GM21447 (cell line): ENCODE results near the gene DYRK1B.
A peak's percentile ranks its signal among the peaks of the same experiment; 100 is the strongest.
"Not testable (repeated sequence)": the region's sequence is repeated elsewhere in the genome, so short reads cannot be mapped to it uniquely, and the experiment has no call there.

Source experiments
- ATAC-seq: cut with Tn5 transposase; IDR thresholded peaks from one replicate; pipeline ENCODE4 v1.9.1; 2021; ENCODE audit not compliant: unreplicated experiment

The DYRK1B gene

DNA sequence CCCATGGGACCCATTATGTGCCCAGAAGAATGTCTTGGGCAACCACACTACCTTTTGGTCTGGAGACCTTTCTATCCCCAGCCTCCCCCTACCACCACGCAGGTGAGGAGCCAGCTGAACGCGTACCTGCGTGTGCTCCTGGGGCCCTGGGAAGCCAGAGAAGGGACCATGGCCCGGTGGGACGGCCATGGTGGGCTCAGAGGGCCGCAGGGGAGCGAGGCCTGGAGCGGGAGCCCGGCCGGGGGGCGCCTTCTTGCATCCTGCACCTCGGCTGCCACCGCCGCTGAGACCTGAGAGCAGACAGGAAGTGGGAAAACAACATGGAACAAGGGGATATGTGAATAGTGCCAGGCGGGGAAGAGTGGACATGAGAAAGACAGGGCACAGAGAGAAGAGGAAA, 2.3 kb downstream of the DYRK1B start:
- ATAC-seq: no peak

DNA sequence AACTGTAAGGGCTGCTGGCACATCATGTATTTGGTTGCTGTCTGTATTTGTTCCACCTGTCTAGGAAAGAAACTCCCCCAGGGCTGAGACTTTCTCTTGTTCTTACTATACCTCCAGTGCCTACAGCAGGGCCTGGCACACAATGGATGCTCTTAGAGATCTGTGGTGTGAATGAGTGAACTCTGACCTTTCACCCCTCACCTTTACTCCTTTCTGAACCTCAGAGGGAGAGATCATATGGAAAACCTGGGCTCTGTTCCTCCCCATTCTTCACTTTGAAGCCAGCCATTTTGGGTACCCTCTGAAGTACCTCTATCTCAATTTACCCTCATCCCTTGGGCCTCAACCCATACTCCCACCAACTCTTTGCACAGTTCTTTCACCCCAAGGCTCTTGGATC, 3.1 kb downstream of the DYRK1B start:
- no peak for ATAC-seq

DNA sequence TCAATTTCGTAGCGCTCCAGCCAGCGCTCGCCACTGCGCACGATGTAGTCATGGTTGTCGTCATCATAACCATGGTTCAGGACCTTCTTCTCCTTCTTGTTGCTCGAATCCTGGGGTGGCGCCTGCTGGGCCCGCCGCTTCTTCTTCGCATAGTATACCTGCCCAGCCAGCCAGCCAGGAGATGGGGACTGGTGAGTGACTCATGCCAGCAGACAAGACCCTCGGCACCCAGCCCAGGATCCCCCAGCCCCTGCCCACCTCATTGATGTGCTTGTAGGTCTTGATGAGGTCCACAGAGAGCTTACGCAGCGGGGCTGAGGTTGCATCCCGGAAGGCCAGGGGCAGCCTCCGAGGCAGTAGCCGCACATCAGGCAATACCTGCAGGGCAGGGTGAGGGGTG, 3.6 kb downstream of the DYRK1B start:
- ATAC-seq: no peak

DNA sequence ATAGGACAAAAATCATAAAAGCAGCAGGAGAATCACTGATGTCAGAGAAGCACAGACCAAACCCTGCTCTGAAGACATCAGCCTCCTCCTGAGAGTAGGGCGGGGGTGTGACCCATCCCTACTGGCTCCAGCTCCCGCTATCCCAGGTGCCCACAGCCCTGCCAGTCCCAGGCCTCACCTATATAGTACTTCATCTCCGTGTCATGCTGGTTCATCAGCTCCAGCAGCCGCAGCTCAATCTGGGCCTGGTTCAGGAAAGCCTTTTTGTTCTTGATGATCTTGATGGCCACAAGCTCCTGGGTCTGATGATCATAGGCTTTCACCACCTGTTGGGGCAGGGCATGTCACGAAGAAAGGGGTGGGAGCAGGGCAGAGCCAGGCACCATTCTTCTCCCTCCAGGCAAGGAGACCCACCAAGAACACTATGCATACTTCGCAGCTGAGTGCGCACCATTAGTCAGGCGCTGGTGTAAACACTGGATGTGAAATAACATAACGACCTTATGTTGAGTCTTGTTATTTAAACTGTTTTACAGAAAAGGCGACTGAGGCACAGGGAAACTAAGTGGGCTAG, 4.2 kb downstream of the DYRK1B start:
- ATAC-seq: no peak

DNA sequence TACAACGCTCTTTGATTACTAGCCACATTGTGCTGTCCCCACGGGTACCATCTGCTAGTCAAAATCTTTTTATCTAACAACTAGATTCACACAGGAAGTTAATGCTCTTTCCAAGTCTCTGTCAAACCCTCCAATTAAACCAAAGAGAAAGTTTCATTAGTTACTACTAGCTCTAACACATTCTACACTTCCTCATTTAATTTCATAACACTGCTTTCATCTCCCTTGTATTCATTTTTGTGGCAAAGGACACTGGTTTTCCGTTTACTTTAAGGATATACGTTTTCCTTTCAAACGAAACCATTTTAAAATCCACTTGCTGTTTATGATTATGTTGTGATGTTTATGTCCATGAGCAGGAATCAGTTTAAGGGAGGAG, 5.3 kb downstream of the DYRK1B start:
- no peak for ATAC-seq

DNA sequence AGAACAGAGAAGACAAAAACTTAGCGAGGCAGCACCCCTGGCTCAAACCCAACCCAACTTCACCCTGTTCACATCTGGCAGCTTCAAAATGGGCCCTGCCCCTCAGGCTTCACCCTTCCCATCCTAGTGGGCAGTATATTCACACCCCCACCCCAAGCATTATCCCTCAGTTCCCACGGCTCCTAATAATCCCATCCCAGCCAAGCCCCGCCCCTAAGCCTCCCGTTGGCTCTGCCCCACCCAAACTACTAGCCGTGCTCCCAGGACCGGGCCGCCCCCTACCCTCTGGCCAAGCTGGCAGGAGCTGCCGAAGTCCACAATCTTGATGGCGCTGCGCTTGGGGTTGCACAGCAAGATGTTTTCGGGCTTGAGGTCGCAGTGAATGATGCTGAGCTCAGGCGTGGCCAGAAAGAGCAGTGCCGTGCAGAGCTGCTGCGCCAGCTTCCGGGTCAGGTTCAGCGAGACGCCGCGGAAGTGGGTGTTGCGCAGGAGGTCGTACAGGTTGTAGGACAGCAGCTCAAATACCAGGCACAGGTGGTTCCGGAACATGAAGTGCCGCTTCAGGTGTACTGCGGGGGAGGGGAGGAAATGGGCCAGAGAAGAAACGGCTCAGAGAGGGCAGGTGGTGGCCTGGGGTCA, 5.8 kb downstream of the DYRK1B start:
- no peak for ATAC-seq

DNA sequence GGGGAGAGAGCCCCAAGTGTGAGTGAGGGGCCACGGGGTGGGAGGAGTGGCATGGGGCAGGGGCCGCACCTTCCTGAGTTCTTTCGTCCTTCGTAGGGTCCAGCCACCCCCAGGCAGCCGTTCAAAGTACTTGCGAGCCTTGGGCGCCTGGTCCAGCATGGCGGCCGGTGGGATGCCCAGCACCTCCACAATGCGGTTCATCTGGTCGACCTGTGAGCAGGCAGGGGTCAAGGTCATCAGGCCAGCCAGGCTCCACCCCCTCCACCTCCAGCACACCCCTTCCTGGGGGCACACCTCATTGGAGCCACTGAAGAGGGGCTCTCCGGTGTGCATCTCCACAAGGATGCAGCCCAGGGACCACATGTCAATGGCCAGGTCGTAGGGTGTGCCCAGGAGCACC, 6.7 kb downstream of the DYRK1B start:
- no peak for ATAC-seq

DNA sequence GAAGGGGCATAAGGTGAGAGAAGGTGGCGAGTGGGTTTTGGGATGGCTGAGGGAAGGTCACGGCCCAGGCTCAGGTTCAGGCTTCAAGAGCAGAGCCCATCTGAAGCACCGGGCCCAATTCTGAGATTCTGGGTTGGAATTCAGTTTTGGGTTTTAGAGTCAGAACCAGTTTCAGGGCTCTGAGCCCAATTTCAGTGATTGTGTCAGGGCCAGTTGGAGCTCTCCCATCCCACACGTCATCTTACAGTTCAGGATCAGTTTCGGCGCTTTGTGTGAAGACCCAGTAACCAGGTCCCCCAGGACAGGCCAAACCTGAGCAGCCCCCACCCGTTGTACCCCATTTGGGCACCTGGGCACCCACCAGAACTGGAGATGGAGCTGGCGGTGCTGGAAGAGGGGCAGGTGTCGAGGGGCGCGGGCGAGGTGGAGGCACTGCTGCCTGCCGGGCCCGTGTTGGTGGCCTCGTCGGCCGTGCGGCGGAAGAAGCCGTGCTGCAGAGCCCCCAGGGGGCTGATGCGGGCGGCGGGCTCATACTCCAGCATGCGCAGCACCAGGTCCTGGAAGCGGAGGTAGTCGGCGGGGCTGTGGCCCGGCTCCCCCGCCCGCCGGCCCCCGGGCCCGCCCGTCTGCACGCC, 7.5 kb downstream of the DYRK1B start:
- ATAC-seq: no peak

DNA sequence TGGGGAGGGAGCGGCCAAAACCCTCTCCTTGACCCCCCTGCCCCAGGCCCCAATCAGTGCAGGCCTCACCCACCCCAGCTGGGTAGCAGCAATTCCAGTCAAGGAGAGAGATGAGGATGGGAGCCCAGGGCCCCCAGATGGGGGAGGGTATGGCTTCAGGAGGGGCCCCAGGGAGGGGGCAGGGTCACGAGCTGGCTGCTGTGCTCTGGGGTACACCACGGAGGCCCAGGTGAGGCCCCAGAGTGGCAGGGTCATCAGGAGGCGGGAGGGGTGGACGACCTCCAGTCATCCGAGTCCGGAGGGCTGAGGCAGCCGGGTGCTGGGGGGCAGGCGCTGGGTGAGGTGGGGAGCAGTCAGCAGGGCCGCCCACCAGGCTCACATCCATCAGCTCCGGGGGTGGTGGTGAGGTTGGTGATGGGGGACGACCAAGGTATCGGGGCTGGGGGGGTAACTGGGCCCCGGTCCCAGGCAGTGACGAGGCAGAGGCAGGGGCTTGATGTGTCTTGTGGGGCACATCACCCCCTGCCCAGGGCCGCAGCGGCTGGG, 8.4 kb downstream of the DYRK1B start:
- no peak for ATAC-seq

DNA sequence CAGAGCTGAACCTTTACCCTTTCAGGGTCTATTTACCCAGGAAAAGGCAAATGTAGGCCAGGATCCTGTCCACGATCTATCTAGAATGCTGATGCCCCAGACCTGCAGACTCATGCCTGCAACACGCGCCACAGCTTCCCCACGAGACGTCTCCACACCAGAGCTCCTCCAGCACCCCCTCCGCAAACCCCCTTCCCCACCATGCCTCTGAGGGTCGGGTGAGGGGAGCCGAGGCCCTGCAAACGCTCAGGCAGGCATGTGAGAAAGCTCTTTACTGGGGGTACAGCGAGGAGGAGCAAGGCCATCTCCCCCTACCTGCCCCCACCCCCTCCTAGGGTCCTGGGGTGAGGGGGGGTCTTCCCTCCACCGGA, 8.9 kb downstream of the DYRK1B start:
- no peak for ATAC-seq

DNA sequence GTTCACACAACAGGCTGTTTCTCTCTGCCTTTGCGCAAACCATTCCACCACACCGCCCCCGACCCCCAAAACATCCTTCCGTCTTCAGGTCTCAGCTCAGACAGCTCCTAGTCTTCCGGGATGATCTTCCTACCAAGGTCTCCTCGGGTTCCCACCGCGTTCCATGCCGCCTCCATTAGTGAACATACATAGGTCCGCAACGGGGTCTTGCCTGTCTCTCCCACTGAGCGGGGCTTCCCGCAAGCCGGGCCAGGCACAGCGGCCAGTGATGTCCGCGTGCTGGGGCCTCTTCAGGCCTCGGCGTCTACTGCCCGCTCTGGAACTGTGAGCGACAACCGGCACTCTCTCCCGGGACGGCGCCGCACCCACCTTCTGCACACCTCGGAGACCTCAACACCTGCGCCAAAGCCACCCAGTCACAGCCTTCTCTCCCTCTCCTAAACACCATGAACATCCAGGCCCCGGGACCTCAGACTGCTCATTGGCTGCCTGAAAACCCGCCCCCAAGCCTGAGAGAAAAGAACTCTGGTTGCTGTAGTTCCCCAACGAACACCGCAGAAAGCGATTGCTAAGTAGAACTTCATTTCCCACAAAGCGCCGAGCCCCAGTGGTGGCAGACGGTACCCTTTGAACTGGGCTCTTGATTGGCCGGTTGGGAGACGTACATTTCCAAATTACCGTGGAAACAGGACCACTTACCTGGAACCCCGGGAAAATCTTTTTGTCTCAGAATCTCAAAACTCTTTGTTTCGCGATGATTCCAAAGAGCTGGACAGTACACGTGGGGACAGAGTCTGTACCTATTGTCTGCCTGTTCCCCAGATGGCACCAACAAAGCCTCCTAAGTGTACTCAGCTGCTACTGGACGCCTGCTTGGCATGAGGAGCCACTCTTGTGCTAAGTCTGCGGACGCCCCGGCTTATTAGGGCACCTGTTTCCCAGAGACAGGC, 9.5 kb downstream of the DYRK1B start:
- peak; percentile 91 for ATAC-seq

DNA sequence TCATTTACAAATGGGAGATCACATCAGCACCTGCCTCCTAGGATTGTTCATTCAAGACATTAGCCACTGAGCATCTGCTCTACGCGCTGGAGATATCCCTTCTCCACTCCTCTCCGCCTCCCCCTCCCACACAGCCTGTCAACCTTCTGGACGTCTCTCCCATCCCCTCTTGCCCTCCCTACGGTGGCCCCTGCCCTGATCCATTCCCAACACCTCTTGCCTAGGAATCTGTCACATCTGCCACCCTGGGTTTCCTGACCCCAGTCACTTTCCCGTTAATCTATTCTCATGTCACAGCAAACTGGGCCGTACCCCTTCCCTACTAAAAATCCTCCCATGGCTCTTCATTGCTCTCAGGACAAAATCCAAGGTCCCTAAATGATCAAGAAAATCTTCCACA, 10.3 kb downstream of the DYRK1B start:
- ATAC-seq: no peak

DNA sequence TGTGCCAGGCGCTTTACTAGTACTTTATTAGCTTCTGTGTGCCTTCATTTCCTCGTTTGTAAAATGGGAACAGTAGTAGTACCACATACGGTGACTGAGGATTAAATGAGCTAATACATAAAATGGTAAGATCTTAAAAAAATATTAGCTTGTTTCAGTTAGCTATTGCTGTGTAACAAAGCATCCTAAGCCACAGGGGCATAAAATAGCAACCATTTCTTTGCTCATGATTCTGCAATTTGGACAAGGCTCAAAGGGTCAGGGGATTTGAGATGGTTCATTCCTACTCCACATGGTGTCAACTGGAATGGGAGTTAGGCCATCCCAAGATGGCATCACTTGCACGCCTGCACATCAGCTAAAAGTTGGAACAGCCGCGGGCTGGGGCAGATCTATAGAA, 13.3 kb downstream of the DYRK1B start:
- no peak for ATAC-seq

DNA sequence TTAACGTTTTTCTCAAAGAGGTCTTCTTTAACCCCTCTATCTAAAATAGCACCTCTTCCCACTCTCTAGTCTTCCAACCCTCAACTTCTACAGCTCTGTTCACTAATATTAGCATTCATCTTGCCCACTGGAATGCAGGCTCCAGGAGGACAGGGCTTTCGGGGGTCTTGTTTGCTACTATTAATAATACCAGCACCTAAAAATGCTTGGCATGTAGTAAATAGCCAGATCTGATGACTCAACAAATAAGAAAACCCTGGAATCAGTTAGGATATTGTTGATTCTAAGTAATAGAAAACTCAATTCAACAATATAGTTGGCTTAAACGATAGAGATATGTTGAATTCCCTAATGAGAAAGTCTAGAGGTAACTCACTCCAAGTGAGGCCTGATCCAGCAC, 14.2 kb downstream of the DYRK1B start:
- ATAC-seq: no peak

DNA sequence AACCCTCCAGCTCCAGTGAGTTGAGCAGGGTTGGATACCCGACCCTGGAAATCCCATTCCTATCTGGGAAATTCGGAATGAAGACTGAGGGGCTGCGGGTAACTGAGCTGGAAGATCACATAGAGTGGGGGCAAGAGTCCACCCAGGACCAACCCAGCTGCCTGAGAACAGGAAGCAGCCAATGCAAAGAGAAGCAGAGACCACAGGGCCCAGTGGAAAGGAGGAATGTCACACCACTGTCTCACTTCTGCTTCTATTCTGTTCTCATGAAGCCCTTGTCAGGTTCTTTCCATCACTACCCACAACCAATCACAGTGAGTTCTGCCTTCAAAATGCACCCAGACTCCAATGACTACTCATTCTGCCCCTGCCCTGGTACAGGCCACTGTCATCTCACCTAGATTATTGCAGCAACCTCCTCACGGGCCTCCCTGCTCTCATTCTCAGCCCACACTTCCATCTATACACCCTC, 15.3 kb downstream of the DYRK1B start:
- peak; percentile 83 for ATAC-seq

DNA sequence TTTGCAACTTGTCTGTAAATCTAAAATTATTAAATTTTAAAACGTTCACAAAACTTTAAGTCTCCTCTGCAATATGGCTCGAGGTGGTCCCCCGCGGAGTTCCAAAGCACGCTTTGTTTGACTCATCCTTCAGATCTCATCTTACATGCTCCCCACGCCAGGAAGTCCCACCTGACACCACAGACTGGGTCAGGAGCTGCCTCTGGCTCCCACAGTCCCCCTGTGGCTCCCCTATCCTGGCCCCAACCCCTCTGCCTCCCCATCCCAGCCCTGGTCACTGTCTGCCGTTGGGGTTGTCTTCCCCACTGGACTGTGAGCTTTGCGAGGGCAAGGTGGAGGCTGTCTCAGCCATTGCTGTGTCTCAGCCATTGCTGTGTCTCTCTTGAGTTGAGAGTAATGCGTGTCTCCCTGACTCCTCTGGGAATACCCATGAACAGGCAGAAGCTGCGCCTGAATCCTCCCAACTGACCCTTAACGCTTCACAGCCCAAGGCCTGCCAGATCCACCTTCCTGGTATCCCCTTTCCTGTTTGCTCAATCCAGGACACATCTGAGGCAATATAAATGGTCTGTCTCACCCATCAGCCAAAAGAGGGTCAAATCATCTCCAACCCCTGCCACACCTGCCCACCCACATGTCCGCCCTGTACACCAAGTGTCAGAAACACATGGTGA, 15.9 kb downstream of the DYRK1B start:
- ATAC-seq: no peak

DNA sequence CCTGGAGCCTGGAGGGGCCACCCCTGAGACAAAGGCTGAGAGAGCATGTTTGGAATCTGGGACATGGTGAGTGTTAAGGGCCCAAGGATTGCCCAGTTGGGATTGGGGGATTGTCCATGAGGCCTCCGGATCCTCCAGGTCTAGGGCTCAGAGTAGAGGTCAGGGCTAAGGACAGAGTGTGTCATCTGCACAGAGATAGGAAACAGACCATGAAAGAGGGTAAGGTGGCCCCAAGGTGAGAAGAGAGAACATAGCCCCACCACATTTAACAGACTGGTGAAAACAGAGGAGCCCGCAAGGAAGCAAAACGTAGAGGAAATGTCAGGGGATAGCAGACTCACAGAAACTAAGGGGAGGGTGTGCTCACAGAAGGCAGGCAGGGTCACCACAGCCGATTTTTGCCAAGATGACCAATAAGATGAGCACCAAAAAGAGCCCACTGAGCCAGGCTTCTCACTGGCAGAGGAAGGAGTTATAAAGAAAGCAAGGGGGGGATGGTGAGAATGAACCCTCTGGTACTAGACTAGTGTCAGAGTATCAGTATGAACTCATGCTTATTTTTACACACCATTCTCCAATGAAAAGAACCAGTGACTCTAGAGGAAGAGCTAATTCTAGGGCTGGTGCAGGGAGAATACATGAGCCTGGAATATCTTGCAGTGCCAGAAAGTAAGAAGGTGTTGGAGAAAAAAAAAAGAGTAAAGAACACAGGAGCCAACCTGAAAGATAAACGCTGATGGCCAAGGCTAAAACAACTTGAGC, 17.5 kb downstream of the DYRK1B start:
- no peak for ATAC-seq

DNA sequence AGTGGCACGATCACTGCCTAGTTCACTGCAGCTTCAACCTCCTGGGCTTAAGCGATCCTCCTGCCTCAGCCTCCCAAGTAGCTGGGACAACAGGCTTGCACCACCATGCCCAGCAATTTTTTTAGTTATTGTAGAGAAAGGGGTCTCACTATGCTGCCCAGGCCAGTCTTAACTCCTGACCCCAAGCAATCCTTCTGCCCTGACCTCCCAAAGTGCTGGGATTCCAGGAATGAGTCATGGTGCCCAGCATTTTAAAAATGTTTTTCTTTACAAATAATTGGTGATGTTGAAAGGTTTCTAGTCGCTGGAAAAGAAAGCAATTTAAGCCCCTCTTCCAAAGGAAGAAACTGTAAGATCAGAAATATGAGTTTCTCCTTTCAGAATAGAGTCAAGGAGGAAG, 19.4 kb downstream of the DYRK1B start:
- no peak for ATAC-seq

DNA sequence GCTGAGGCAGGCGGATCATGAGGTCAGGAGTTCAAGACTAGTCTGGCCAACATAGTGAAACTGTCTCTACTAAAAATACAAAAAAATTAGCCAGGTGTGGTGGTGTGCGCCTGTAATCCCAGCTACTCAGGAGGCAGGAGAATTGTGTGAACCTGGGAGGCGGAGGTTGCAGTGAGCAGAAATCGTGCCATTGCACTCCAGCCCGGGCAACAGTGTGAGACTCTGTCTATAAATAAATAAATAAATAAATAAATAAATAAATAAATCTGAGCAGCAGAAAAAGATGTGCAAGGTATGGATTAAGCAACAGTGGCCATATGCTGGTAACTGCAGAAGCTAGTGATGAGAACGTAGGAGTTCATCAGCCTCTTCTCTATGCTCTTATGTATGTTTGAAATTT, 19.9 kb downstream of the DYRK1B start:
- not testable (repeated sequence) for ATAC-seq
